Stimulated activated CD8-positive, alpha-beta memory T cell treated with anti-CD3 and anti-CD28 coated beads, Interleukin-12 subunit alpha, Interleukin-12 subunit beta, amount 100 ng/mL, for 1 hour (primary cell): ENCODE data around the gene SLC7A10.
"Not testable (repeated sequence)": the region's sequence is repeated elsewhere in the genome, so short reads cannot be mapped to it uniquely, and the experiment has no call there.

ENCODE experiments used
- DNase-seq: peaks from one replicate; pipeline ENCODE4 v3.0.0-alpha.2; 2020; ENCODE audit warnings: low read depth

Gene SLC7A10

DNA sequence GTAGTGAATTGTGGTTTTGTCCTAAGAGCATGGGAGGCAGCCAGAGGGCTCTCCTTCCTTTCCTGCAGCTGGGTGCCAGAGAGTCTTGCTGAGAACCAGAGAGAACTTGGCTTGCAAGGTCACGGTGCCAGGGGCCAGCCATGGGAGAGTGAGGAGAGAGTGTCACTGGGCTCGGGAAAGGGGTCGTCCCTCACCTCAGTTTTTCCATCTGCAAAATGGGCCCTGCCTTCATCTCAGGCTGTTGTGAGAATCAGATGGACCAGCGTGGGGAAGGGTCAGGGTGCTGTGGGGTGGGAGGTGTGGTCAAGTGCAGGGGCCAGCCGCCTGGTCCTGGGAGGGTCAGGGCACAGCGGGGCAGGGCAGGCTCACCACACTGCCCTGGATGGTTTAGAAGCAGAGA is 24.2 kb downstream of the SLC7A10 start:
- no peak for DNase-seq

DNA sequence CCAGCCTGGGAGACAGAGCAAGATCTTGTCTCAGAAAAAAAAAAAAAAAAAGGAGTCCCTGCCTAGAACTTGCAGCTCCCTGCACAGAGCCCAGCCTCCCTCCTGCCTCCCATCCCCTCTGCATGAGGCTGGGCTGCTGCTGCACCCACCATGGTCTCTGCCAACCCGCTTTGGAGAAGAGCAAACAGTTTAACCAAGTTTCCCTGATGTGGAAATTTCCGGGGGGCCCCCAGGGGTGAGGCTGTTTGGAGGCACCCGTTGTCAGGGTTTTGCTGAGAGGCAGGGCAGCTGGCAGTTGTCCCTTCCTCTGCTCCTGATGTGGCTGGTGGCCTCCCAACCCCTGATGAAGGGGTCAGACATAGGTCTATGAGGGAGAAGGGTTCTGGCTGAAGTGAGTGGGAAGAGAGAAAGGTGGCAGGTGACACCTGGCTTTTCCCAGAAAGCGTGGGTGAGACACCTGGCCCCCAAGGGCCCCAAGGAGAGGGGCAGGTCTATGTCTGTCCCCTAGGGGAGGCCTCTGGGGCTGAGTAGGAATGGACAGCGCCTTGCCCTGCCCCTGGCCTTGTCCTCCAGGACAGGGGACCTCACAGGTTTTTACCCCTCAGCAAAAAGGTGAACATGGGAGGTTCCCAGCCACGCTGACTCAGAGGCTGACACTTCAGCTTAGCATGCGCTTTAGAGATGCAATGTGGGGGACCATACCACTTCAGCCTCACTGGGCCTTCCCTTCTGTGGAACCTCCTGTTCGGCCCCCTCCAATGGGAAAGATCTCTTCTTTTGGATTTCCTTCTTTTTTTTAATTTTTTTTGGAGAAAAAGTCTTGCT is 26.0 kb downstream of the SLC7A10 start:
- DNase-seq: no peak

DNA sequence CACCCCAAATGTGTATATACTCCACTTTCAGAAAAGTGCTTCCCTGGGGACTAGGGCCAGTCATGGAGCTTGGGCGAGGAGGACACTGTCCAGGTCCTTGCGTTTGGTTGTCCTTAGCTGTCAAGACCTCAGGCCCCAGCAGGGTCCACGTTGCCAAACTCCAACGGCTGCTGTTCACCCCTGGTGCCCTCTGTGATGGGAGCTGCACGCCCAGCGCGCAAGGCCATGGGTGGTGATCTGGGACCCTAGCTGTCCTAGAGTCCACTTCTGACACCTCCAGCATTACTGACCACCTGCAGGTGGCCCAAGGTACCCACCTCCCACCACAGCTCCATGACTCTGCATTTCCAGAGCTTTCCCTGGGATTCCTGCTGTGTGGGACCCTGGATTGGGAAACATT is 27.5 kb downstream of the SLC7A10 start:
- no peak for DNase-seq

GRCh38 chr19:33197591-33198000 is 28.1 kb downstream of the SLC7A10 start:
- no peak for DNase-seq

DNA sequence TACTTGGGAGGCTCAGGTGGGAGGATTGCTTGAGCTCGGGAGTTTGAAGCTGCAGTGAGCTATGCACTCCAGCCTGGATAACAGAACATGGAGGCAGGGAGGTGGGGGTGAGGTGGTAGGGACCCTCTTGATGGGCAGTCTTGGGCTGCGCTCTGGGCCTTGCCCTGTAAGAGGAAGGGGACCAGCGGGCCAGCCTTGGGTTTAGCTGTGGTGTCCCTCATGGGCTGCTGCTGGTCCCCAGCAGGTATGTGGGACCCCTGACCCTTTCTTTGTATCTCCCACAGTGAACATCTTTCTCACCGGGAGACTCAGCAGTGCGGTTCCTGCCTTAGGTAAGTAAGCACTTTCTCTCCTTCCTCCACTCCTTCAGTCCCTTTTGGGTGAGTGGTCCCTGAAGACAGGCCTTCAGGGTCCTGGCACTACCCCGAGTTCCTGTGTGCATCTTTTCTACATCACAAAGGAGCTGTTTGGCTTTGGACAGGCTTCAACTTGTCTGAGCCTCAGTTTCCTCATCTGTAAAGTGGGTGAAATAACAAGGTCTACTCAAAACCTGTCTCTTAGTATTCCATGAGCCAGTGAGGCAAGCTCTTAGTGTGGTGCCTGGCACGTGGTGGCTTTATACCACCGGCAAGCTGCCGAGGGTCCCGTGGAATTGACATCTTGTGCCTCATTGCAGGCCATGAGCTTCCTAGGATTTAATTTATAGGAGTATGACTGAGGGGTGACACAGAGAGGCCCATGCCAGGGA is 29.0 kb downstream of the SLC7A10 start:
- no peak for DNase-seq

- no peak for DNase-seq
These were observed 29.9 kb downstream of the SLC7A10 start for GRCh38 chr19:33195645-33196347.

GRCh38 chr19:33194886-33195644 is 30.6 kb downstream of the SLC7A10 start:
- no peak for DNase-seq

- no peak for DNase-seq
These were observed 31.1 kb downstream of the SLC7A10 start for GRCh38 chr19:33194532-33194885.

DNA sequence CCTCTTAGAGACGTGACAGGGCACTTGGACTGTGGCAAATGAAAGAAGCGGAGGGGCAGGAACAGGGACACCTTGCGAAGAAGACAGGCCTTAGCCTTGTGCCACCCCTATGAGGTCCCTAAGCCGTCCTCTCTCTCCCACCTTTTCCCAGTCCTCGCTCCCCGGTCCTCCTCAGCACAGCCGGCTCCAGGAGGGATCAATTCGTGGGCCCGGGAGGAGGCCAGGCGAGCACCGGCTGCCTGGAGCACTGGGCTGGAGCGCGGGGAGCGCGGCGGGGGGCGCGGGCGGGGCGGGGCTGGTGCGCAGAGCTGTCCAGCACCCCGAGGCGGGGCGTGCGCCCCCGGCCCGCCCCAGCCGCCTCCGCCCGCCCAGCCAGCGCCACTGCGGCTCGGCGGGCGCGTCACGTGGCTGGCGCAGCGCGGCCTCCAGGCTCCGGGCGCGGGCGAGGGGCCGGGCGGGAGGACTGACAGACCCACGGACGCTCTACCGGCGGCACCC is 31.7 kb downstream of the SLC7A10 start, which contains the start of gene LRP3:
Gene LRP3 (plus strand): TSS at position 466 of the 498 bp plus-strand sequence. CDS start 456 bp downstream, outside the sequence.
- no peak for DNase-seq

DNA sequence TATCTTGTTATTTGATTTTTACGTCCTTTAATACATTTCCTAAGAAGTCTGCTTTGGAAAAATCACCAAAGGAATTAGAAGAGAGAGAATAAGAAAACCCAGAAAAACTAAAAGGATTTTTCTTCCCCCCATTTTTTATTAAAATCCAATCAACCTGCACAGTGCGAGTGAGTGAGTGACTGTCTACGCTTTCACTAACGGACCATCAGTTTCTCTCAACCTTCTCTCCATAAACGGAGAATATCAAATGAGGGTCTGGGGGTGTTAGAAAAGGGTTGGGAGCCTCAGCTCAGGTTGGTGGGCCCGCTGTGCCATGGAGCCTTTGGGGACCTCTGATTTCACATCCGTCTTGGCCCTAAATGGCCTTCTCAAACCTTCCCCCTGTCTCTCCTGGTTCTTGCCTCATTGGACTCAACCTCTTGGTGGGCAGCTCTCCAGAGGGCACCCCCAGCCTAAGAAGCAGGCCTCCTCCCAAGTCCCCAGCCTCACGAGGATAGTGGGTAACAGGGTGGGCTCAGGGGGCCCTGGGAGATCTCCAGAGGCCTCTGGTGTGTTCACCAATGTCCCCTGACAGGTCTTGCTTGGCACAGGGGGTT is 32.3 kb downstream of the SLC7A10 start:
- no peak for DNase-seq

DNA sequence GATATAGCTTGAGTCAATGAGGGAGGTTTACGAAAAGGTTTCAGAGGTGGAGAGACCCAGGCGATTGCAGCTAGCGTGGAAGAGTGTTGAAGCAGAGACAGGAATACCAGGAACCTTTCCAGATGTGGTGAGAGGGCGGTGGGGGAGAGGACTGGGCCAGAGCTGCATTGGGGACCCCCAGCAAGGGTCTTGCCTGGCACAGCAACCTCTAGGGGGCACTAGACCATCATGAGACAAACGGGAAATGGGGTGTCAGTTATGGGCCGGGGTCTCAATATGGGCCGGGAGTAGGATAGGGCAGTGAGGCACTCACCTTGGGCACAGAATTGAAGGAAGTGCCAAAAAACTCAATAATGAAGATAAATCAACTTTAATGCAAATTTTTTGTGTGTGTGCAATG is 33.6 kb downstream of the SLC7A10 start:
- no peak for DNase-seq

DNA sequence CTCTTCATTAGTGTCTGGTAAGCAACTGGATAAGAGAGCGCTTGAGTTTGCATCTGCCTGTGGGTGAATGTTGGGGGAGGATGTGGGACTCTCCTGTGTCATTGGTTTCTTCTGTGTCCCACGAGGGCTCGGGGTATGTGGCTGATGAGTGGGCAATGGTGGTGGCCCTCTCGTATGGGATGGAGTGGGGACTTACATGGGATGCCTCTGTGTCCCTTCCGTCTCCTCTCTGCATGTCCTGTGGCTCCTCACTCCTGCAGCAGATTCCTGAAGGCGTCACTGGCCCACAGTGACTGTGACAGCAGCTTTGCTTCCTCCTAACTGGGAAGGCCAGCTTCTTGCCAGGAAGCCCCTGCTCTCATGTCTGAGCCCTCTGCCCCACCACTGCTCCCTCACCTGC is 34.1 kb downstream of the SLC7A10 start:
- no peak for DNase-seq

- not testable (repeated sequence) for DNase-seq
These were observed 34.6 kb downstream of the SLC7A10 start for GRCh38 chr19:33191092-33191491.

DNA sequence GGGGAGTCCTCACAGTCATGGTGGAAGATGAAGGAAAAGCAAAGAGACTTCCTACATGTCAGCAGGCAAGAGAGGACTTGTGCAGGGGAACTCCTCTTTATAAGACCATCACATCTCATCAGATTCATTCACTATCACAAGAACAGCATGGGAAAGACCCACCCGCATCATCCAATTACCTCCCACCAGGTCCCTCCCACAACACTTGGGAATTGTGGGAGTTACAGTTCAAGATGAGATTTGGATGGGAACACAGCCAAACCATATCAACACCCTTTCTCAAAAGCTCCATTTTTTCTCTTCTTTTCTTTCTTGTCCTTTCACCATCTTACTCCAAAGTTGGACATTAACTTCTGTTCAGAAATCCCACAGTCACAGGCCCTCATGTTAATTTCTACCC is 36.2 kb downstream of the SLC7A10 start:
- no peak for DNase-seq

DNA sequence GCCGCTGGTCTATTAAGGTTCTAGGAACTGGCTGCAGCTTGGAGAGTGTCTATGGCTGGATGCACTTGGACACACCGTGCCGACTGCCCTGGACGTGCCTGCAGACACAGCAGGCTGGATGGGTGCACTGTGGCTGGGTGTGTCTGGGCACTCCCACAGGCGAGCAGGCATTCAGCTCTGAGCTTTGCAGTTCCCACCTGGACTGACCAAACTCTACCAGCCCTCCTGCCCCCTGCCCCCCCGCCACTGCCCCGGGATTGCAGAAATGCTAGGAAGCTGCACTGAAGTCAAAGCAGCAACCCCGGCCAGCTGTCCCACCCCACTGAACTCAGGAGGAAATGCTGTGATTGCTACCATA is 38.5 kb downstream of the SLC7A10 start:
- no peak for DNase-seq

DNA sequence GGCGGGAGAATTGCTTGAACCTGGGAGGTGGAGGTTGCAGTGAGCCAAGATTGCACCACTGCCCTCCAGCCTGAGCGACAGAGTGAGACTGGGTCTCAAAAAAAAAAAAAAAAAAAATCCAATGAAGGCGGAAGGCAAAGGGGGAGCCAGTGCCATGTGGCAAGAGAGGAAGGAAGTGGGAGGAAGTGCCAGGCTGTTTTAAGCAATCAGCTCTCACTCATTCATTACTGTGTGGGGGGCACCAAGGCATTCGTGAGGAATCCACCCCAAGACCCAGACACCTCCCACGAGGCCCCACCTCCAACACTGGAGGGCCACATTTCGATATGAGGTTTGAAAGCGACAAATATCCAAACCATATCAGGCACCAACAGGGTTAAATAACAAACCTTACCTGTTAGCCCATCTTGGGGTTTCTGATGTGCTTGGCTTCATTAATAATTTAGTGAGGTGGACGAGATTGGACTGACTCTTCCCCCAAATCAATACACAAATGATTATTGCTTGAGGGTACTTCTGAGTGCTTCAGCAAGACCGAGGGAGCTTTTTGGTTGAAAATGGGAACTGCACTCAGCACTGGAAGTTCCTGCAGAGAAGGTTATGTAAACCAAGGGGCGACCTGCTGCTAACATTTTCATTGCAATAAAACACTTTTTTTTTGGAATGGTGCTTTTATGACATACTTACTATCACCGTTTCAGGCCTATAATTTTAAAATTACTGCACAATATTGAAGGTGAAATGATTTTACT is 39.0 kb downstream of the SLC7A10 start:
- no peak for DNase-seq

- DNase-seq: peak; percentile 64
These were observed 48.2 kb downstream of the SLC7A10 start for GRCh38 chr19:33177417-33177979.

DNA sequence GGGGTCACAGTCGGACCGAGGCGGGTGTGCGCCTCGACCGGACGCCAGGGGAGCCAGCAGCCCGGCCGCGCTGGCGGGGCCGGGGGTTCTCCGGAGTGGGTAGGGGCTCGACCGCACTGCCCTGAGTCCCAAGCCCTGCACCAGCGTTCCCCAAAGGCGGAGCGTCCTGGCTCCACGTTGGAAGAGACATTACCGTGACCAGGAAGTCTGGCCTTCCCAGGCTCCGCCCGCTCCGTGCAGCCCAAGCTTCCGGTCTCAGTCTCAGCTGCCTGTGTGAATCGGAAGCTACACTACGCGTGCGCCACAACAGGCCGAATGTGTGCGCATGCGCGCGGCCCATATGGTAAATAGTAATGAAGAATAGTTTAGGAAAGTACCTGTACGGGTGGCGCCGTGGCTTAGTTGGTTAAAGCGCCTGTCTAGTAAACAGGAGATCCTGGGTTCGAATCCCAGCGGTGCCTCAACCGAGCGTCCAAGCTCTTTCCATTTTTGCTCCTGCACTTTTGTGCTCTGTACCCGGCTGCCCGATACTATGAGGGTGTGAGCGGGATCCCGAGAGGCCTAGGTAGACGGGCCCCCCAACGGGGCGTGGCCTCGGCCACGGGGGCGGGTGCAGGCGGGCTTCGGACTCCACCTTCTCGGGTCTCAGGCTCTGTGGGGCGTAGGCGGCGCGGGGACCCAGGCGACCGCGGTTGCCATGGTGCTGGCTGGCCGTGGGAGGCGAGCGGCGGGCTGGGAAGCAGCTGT is 48.8 kb downstream of the SLC7A10 start:
- peak; percentile 95 for DNase-seq

GRCh38 chr19:33175886-33176669 is 49.6 kb downstream of the SLC7A10 start:
- no peak for DNase-seq
